ENCODE data around the gene COLEC11.
"Not testable (repeated sequence)": the region's sequence is repeated elsewhere in the genome, so short reads cannot be mapped to it uniquely, and the experiment has no call there.

The COLEC11 gene

GRCh38 chr2:3608373-3609278 is 13.7 kb downstream of the COLEC11 start:
- no peak overlapping the region for H3K27ac ChIP-seq
- TF ChIP-seq, protein P1, sequence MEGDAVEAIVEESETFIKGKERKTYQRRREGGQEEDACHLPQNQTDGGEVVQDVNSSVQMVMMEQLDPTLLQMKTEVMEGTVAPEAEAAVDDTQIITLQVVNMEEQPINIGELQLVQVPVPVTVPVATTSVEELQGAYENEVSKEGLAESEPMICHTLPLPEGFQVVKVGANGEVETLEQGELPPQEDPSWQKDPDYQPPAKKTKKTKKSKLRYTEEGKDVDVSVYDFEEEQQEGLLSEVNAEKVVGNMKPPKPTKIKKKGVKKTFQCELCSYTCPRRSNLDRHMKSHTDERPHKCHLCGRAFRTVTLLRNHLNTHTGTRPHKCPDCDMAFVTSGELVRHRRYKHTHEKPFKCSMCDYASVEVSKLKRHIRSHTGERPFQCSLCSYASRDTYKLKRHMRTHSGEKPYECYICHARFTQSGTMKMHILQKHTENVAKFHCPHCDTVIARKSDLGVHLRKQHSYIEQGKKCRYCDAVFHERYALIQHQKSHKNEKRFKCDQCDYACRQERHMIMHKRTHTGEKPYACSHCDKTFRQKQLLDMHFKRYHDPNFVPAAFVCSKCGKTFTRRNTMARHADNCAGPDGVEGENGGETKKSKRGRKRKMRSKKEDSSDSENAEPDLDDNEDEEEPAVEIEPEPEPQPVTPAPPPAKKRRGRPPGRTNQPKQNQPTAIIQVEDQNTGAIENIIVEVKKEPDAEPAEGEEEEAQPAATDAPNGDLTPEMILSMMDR (conservative IDR thresholded peaks at IDR 0.05): no peak

GRCh38 chr2:3609279-3609673 is 14.4 kb downstream of the COLEC11 start:
- H3K27ac ChIP-seq: not testable (repeated sequence)

DNA sequence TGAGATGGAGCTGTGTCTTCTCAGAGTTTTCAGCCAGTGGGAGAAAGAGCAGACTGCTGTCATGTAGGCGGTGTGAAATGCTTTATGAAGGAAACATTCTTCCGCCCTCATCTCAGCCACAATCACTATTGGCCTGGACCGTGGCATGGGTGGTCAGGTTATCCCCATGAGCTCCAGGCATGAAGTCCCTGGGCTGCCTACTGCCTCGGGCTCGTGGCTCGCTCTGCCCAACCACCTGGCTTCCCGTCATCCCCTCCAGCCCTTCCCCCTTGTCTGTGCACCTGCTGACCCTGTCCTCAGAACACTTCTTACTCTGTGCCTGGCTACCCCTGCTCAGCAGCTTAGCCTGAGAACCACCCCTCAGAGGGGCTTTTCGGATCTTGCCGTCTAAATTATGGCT is 15.5 kb downstream of the COLEC11 start:
- TF ChIP-seq, protein P1 (conservative IDR thresholded peaks at IDR 0.05): no peak
- H3K27ac ChIP-seq: no peak overlapping the region

DNA sequence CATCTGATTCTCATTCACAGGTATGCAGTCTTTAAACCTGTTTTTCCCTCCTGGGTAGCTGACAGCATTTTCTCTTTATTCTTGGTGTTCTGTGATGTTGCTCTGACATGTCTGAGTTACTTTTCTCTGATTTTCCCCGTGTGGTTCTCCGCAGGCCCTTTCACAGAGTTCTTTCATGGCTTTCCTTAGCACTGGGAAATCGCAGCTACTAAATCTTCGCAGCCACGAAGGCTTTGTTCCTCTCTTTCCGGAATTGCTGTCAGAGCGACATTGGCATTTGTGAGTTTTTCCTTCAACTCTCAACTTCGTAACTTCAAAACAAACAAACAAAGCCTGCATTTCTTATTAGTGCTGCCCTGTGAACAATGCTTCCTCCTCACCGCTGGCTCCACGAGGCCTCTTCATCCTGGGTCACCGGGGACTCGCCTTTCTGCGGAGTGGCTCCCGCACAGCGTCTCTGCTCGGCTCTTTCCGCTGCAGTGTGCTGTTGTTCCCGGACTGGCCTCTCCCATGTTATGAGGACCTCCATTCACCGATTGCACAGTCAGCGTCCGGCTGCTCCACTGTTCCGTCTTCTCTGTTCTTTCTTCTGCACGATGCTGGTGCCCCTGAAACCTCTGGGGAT is 16.1 kb downstream of the COLEC11 start:
- TF ChIP-seq, protein P1 (conservative IDR thresholded peaks at IDR 0.05): no peak
- no peak overlapping the region for H3K27ac ChIP-seq

DNA sequence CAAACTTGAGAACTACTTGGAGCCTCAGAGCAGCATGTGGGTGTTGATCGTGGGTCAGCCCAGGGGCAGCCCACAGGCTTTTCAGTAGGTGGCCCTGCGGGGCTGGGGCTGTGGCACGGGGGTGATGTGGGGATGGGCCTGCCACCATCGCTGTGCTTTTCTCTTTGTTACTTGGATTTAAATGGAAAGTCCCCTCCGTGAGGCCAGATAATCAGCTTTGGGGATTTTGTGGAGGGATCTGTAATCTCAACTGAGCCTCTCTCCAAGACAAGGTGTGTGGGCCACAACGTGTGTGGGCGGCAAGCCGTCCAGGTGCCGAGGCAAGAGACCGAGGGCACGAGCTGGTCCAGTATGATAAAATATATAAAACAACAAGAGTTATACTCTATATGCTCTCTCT is 16.7 kb downstream of the COLEC11 start:
- TF ChIP-seq, protein P1 (conservative IDR thresholded peaks at IDR 0.05): no peak
- H3K27ac ChIP-seq: no peak overlapping the region

DNA sequence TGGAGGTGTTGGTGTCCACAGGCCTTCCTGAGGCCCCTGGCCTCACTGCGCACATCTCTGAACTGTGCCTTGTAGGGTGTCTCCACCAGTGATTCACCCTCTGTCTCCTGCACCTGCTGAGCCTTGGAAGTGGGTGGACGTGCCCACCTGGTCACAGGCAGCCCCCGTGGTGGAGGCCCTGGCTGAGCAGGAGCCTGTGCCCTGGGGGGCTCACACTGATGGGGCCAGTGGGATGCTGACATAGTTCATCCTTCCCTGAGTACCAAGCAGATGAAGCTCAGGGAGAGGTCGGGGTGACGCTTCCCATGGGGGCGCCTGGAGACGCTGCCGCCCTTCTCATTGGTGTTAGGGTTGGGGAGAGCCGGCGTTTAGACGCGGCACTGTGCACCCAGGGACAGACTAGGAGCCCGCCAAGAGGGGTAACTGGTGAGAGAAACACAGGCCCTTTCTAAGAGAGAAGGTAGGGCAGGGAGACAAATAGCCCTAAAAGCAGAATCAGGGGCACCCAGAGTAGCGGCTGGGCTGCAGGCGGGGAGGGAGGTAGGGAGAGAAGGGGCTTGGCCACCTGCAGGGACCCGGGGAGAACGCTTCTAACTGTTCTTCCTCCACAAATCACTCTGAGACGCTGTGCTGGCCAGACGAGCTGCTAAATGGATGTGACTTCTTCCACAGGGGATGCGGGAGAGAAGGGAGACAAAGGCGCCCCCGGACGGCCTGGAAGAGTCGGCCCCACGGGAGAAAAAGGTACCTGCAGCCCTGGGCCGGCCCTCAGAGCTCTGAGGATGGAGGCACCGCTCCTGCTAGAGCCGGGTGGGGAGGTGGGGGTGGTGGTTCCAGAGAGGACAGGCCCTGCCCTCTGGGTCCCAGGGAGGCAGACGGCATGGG is 18.0 kb downstream of the COLEC11 start:
- H3K27ac ChIP-seq: no peak overlapping the region
- TF ChIP-seq, protein P1 (conservative IDR thresholded peaks at IDR 0.05): no peak

DNA sequence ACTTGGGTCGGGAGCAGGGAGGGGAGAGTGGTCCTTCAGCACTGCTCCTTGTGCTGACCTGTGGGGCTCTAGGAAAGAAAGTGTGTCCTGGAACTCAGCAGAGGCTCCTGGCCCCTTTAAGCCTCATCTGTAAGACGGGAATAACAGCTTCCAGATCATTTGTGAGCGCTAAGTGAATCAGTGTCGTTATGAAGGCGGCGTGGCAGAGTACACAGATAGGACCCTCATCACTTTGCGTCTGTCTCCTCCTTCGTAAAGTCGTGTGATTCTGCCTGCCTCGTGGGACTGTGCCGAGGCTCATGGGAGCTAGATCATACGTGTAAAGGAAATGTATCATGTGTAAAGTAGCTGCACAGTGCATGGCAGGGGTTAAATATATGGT is 18.6 kb downstream of the COLEC11 start:
- H3K27ac ChIP-seq: no peak overlapping the region
- TF ChIP-seq, protein P1 (conservative IDR thresholded peaks at IDR 0.05): no peak

GRCh38 chr2:3614743-3615142 is 19.8 kb downstream of the COLEC11 start:
- not testable (repeated sequence) for H3K27ac ChIP-seq

GRCh38 chr2:3615541-3616200 is 20.8 kb downstream of the COLEC11 start:
- not testable (repeated sequence) for H3K27ac ChIP-seq

- not testable (repeated sequence) for H3K27ac ChIP-seq
Observed at GRCh38 chr2:3616435-3617197, 21.7 kb downstream of the COLEC11 start.
